Erythroblast (primary cell): ENCODE data around the gene ZNF804A.

Source experiments
- GATA1 ChIP-seq: IDR thresholded peaks from 2 replicates; pipeline ENCODE4 v1.6.1; 2011; ENCODE audit warnings: low read depth, mild to moderate bottlenecking, control low read depth, low read length, moderate library complexity
- POLR2A ChIP-seq: IDR thresholded peaks from 2 replicates; pipeline ENCODE4 v1.6.1; 2011; ENCODE audit warnings: mild to moderate bottlenecking, low read length

- TF ChIP-seq POLR2A: no peak
- TF ChIP-seq GATA1: no peak
Observed at GRCh38 chr2:184555352-184555751, 43.0 kb upstream of the ZNF804A start.
